PC-3 (cell line): ENCODE measurements around the gene CST5.

Experiments
- EZH2phosphoT487 ChIP-seq: fragments of 300-600 bp; sonication (generic); IDR thresholded peaks from 2 replicates; pipeline ENCODE4 v1.6.1; 2018; ENCODE audit warnings: mild to moderate bottlenecking, antibody characterized with exemption, low read length, borderline replicate concordance
- TF ChIP-seq, protein P1 (sequence below): fragments of 300-600 bp; sonication (generic); conservative IDR thresholded peaks from 2 replicates; pipeline ENCODE4 v1.5.1; 2017; ENCODE audit warnings: antibody characterized with exemption, low read depth, mild to moderate bottlenecking, low read length

DNA sequence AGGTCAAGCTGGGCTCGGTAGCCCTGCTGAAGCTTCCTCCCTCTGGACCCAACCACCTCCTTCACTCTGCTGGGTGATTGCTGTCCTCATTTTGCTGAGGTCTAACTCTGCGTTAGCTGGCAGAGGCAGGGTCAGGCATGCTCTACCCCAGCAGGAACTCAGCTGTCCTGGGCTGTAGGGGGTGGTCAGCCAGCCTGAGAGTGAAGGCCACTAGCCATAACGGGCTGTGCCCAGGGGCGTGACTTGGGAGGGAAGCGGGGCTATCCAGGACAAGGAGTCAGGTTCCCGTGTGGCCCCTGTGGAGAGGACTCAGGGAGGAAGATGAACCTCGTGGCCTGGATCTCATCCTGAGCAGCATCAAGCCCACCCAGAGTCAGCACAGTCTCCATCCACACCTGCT is 761 bp downstream of the CST5 start:
- TF ChIP-seq, protein P1, sequence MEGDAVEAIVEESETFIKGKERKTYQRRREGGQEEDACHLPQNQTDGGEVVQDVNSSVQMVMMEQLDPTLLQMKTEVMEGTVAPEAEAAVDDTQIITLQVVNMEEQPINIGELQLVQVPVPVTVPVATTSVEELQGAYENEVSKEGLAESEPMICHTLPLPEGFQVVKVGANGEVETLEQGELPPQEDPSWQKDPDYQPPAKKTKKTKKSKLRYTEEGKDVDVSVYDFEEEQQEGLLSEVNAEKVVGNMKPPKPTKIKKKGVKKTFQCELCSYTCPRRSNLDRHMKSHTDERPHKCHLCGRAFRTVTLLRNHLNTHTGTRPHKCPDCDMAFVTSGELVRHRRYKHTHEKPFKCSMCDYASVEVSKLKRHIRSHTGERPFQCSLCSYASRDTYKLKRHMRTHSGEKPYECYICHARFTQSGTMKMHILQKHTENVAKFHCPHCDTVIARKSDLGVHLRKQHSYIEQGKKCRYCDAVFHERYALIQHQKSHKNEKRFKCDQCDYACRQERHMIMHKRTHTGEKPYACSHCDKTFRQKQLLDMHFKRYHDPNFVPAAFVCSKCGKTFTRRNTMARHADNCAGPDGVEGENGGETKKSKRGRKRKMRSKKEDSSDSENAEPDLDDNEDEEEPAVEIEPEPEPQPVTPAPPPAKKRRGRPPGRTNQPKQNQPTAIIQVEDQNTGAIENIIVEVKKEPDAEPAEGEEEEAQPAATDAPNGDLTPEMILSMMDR, result no peak
- TF ChIP-seq EZH2phosphoT487, result no peak
